ENCODE data around the gene FAM53B. TPM values are rescaled to one million over a fixed set of nuclear protein-coding genes. Genes with fewer than 3 reads are reported as not detected.

Gene FAM53B
- total RNA-seq, 1 donor from 2014 or later: 35.9 TPM

GRCh38 chr10:124644771-124645415 lies 99.3 kb downstream of the FAM53B start:
- no peak for TF ChIP-seq CTCF (conservative IDR thresholded peaks at IDR 0.05)
- peaks cover 5% of the 10 kb centered on the region for H3K36me3 Mint-ChIP-seq

GRCh38 chr10:124644236-124644635 lies 99.9 kb downstream of the FAM53B start:
- no peak for DNase-seq (ENCODE audit: extremely low spot score, unreplicated experiment)
- Mint-ChIP-seq H3K36me3 (peaks cover 5% of the 10 kb centered on the region), H3K4me1 (ENCODE audit: unreplicated experiment) (peaks cover 43% of the 10 kb centered on the region), H3K4me3 (no peak overlapping the region), H3K27ac (no peak overlapping the region), H3K9me3 (no peaks in the 10 kb centered on the region), H3K27me3 (no peaks in the 10 kb centered on the region)
- TF ChIP-seq CTCF (conservative IDR thresholded peaks at IDR 0.05): no peak

More at GRCh38 chr10:124644771-124645415, 99.3 kb downstream of the FAM53B start:
- peaks cover 47% of the 10 kb centered on the region for H3K4me1 Mint-ChIP-seq (ENCODE audit: unreplicated experiment)
- no peak overlapping the region for H3K4me3 Mint-ChIP-seq
- no peaks in the 10 kb centered on the region for H3K9me3 Mint-ChIP-seq
- H3K27ac Mint-ChIP-seq: no peak overlapping the region
- DNase-seq (ENCODE audit: extremely low spot score, unreplicated experiment): no peak
- no peaks in the 10 kb centered on the region for H3K27me3 Mint-ChIP-seq

- no peak for TF ChIP-seq CTCF (conservative IDR thresholded peaks at IDR 0.05)
- Mint-ChIP-seq H3K9me3 (no peaks in the 10 kb centered on the region), H3K27ac (no peak overlapping the region), H3K4me3 (no peak overlapping the region), H3K27me3 (no peaks in the 10 kb centered on the region), H3K36me3 (peaks cover 5% of the 10 kb centered on the region), H3K4me1 (ENCODE audit: unreplicated experiment) (peaks cover 37% of the 10 kb centered on the region)
- DNase-seq (ENCODE audit: extremely low spot score, unreplicated experiment): no peak
These were observed 100.7 kb downstream of the FAM53B start for GRCh38 chr10:124643330-124644009.

GRCh38 chr10:124642088-124642710 lies 102.0 kb downstream of the FAM53B start:
- no peaks in the 10 kb centered on the region for H3K27me3 Mint-ChIP-seq
- H3K4me1 Mint-ChIP-seq (ENCODE audit: unreplicated experiment): peaks cover 34% of the 10 kb centered on the region
- peak overlapping the region; percentile 24 for H3K27ac Mint-ChIP-seq
- H3K9me3 Mint-ChIP-seq: no peaks in the 10 kb centered on the region
- no peak for DNase-seq (ENCODE audit: extremely low spot score, unreplicated experiment)
- peaks cover 5% of the 10 kb centered on the region for H3K36me3 Mint-ChIP-seq
- no peak for TF ChIP-seq CTCF (conservative IDR thresholded peaks at IDR 0.05)
- H3K4me3 Mint-ChIP-seq: no peak overlapping the region

- TF ChIP-seq CTCF (conservative IDR thresholded peaks at IDR 0.05): no peak
- no peaks in the 10 kb centered on the region for H3K27me3 Mint-ChIP-seq
- H3K4me3 Mint-ChIP-seq: no peak overlapping the region
- H3K4me1 Mint-ChIP-seq (ENCODE audit: unreplicated experiment): peaks cover 27% of the 10 kb centered on the region
- no peak for DNase-seq (ENCODE audit: extremely low spot score, unreplicated experiment)
- H3K27ac Mint-ChIP-seq: peak overlapping the region; percentile 65
- H3K36me3 Mint-ChIP-seq: peaks cover 5% of the 10 kb centered on the region
- no peaks in the 10 kb centered on the region for H3K9me3 Mint-ChIP-seq
These were observed 102.7 kb downstream of the FAM53B start for GRCh38 chr10:124641282-124642087.

Data from type B pancreatic cell (in vitro differentiated cells).